HFF-Myc (cell line): ENCODE data around the gene UBAC2.

Experiments used
- DNase-seq: peaks from one replicate; pipeline ENCODE4 v3.0.0-alpha.2; 2011; ENCODE audit warnings: low read depth; ENCODE audit errors: extremely low read depth
- H3K4me3 ChIP-seq: replicated peaks from 2 replicates; pipeline ENCODE4 v1.5.1; 2011; ENCODE audit warnings: low read depth, mild to moderate bottlenecking, control low read depth, low read length
- CTCF ChIP-seq: IDR thresholded peaks from 2 replicates; pipeline ENCODE4 v1.5.1; 2012; ENCODE audit warnings: mild to moderate bottlenecking, low read depth, low read length, control low read depth; ENCODE audit errors: missing control alignments

Gene UBAC2

GRCh38 chr13:99172951-99173350, 27.7 kb upstream of the UBAC2 start:
- no peak overlapping the region for H3K4me3 ChIP-seq
- TF ChIP-seq CTCF, result no peak
- DNase-seq, result no peak

GRCh38 chr13:99173606-99174005, 27.0 kb upstream of the UBAC2 start:
- TF ChIP-seq CTCF, result no peak
- no peak for DNase-seq
- H3K4me3 ChIP-seq, result no peak overlapping the region

GRCh38 chr13:99174533-99175100, 26.0 kb upstream of the UBAC2 start:
- no peak for DNase-seq
- H3K4me3 ChIP-seq, result no peak overlapping the region
- no peak for TF ChIP-seq CTCF

GRCh38 chr13:99176309-99177276, 24.1 kb upstream of the UBAC2 start:
- DNase-seq, result no peak

GRCh38 chr13:99178636-99179035, 22.0 kb upstream of the UBAC2 start:
- DNase-seq, result no peak
- no peak overlapping the region for H3K4me3 ChIP-seq
- TF ChIP-seq CTCF, result no peak

More at GRCh38 chr13:99176309-99177276, 24.1 kb upstream of the UBAC2 start:
- no peak overlapping the region for H3K4me3 ChIP-seq
- peak; percentile 95 for TF ChIP-seq CTCF

- DNase-seq, result no peak
- H3K4me3 ChIP-seq, result no peak overlapping the region
- TF ChIP-seq CTCF, result no peak
These were observed 21.2 kb upstream of the UBAC2 start for GRCh38 chr13:99179460-99179859.
